Putamen (tissue), 1 donor: ENCODE measurements around the gene MTERF1.
A peak's percentile ranks its signal among the peaks of the same experiment; 100 is the strongest.

Experiments
- DNase-seq: peaks from one replicate; pipeline ENCODE4 v3.0.0-alpha.2; 2016; ENCODE audit warnings: low spot score

The MTERF1 gene

DNA sequence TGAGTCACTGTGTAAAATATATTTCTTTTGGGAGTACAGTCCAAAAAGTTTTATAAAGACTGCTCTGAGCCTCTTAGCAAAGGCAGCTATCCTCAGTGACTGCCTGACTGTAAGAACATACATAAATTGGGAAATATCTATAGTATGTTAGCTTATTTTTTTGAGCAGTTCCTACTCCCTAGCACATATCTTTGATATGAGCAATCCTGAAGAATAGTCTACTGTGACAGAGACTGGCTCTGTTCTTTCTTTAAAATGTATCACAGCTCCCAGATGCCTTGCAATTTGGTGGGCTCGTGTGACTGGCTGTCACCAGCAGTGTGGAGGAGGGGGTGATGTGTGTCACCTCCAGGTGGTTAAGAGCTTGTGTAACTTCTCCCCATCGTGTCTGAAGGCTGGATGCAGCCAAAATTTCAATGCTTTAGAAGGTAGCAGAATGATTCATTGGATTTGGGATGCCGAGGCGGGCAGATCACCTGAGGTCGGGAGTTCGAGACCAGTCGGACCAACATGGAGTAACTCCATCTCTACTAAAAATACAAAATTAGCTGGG is 47.9 kb downstream of the MTERF1 start:
- DNase-seq: peak; percentile 56

DNA sequence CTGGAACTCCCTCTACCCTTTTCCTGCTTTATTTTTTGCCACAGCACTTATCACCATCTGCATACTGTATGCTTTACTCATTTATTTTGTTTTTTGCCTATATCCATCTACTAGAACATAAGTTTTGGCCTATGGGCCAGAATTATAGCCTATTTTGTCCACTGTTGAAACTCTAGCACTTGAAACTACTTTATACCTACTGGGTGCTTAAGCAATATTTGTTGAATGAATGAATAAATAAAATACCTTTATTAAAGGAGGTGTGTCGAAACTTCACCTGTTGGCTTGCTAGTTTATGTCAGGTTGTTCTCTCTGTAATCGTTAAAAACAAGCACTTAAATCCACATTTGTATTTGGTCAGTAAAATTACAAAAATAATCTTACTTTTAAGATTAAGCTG is 53.3 kb downstream of the MTERF1 start:
- no peak for DNase-seq

DNA sequence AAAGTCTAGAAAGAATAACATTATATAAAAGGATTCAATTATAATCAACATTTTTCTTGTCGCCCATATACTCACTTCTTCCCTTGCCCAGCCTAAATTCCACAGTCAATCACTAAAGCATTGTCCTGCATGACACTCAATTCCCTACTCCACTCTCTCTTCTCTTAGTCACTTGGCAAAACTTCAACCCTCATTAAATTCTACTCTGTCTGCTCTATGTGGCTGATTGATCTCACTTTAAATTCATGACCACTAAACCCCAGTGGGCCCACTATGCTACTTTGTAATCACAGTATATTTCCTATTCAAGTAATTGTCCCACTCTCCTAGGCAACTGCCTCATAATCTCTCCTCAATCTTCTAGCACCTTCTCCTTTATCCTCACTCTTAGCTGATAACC is 54.1 kb downstream of the MTERF1 start:
- DNase-seq: no peak

DNA sequence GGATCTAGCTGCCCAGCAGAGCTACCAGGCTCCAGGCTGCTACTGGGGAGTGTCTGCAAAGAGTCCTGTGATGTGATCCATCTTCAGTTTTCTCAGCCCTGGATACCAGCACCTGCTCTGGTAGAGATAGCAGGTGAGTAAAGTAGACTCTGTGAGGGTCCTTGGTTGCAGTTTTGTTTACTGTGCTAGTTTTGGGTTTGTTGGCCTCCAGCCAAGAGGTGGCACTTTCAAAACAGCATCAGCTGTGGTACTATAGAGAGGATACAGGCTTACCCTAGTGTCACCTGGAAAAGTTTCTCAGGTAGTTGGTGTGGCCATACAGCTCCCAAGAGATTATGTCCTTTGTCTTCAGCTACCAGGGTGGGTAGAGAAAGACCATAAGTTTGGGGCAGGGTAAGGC is 56.3 kb downstream of the MTERF1 start:
- no peak for DNase-seq
